NB4 (cell line): ENCODE results near the gene ADAMTSL1.

Source experiments
- POLR2A ChIP-seq: IDR thresholded peaks from 2 replicates; pipeline ENCODE4 v1.6.1; 2011; ENCODE audit warnings: mild to moderate bottlenecking; ENCODE audit not compliant: insufficient read length; ENCODE audit errors: extremely low read depth
- TF ChIP-seq, protein P1 (sequence below): IDR thresholded peaks from one replicate; pipeline ENCODE4 v1.5.1; 2012; ENCODE audit warnings: low read depth, low read length
- TF ChIP-seq, protein P2 (sequence below): IDR thresholded peaks from 2 replicates; pipeline ENCODE4 v1.6.1; 2011; ENCODE audit warnings: low read depth, low read length

DNA sequence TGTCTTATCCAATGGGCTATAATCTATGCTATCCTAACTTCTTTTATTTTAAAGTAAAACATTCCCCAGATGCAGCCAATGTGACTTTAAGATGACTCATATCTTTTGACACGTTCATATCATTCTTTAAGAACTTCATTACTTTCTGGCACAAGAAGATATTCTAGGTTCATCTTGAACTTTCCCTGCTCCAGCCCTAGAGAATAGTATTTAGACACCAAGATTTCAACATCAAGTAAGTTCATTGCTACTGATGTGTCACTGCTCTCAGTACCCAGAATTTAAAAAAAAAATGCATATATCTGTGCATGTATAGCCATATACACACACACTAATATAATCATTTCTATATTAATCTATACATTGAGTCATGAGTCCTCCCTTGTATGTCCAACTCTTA is 383.8 kb downstream of the ADAMTSL1 start:
- TF ChIP-seq, protein P1, sequence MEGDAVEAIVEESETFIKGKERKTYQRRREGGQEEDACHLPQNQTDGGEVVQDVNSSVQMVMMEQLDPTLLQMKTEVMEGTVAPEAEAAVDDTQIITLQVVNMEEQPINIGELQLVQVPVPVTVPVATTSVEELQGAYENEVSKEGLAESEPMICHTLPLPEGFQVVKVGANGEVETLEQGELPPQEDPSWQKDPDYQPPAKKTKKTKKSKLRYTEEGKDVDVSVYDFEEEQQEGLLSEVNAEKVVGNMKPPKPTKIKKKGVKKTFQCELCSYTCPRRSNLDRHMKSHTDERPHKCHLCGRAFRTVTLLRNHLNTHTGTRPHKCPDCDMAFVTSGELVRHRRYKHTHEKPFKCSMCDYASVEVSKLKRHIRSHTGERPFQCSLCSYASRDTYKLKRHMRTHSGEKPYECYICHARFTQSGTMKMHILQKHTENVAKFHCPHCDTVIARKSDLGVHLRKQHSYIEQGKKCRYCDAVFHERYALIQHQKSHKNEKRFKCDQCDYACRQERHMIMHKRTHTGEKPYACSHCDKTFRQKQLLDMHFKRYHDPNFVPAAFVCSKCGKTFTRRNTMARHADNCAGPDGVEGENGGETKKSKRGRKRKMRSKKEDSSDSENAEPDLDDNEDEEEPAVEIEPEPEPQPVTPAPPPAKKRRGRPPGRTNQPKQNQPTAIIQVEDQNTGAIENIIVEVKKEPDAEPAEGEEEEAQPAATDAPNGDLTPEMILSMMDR, result no peak
- TF ChIP-seq POLR2A, result no peak
- TF ChIP-seq, protein P2, sequence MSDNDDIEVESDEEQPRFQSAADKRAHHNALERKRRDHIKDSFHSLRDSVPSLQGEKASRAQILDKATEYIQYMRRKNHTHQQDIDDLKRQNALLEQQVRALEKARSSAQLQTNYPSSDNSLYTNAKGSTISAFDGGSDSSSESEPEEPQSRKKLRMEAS, result no peak
